Right ventricle myocardium inferior (tissue), 1 donor: ENCODE measurements around the gene YWHAH. TPM values are rescaled to one million over a fixed set of nuclear protein-coding genes. Genes with fewer than 3 reads are reported as not detected.

Experiments used
- ATAC-seq: fragments of 200-7000 bp; cut with Tn5 transposase; one replicate; pipeline ENCODE4 v1.9.1; 2020; ENCODE audit warnings: mild to moderate bottlenecking, moderate library complexity
- DNase-seq: peaks from one replicate; pipeline ENCODE4 v3.0.0; 2021; ENCODE audit errors: missing footprints
- intact Hi-C: fragments of 100-400 bp; cut with DNase I; formaldehyde crosslinking; loops from one replicate; pipeline ENCODE4 v1.11.0; 2022
- long read RNA-seq: library from polyadenylated mRNA; unstranded; transcript quantifications from one replicate; pipeline ENCODE4 v2.0.0, GENCODE V29; 2021
- total RNA-seq: library from RNA; stranded (reverse); fragmentation: NEBNext Ultra II Directional; extraction: Animal tissue kit (Norgen Biotek cat#: 25700); gene quantifications from one replicate; pipeline ENCODE4 v1.2.1, GENCODE V29; 2021
- donor health status: DM: no; HTN: yes; CAD: no; lungs with severe emphysema.

Gene YWHAH
- 85.3 TPM for total RNA-seq
- long read RNA-seq, transcript YWHAH-201 (2 exons, 1,825 nt): major isoform, 73 of 77 reads
- long read RNA-seq, partial matches to known transcripts: 0 of 77 reads
- long read RNA-seq, other reads (novel, unspliced or antisense): 3 of 77 reads

DNA sequence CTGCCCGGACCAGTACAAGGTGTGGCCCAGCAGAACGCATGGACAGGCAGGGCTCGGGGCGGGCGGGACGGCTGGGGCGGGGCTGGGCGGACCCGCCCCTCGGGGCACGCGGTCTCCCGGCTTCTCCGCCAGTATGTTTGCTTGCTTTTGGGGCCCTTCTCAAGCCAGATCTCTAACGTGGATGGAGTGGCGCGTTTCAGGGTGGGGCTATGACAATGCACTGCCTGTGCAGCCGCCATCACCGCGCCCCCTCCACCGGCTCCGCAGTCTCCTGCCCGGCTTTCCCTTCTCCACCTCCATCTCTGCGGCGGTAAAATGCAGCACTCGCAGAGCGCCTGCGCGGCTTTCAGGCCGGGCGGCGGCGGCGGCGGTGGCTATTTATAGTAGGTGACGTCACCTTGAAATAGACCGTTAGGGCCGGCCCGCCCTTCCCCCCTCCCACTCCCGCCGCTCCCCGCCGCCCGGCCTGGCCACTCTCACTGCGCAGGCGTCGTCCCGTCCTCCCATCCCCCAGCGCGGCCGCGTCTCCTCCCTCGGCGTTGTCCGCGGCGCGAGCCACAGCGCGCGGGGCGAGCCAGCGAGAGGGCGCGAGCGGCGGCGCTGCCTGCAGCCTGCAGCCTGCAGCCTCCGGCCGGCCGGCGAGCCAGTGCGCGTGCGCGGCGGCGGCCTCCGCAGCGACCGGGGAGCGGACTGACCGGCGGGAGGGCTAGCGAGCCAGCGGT, at the start of gene YWHAH:
Gene YWHAH (plus strand): TSS at position 558 of the 722 bp plus-strand sequence. CDS start 199 bp downstream, outside the sequence.
- intact Hi-C loops: loop anchor here (5.0 to 10.0 kb wide), 3 partner anchors 49 to 279 kb away; partner anchors contain the start of genes DEPDC5, PISD and PRR14L
- ATAC-seq (peak; percentile 96), DNase-seq (peak; percentile 98)

DNA sequence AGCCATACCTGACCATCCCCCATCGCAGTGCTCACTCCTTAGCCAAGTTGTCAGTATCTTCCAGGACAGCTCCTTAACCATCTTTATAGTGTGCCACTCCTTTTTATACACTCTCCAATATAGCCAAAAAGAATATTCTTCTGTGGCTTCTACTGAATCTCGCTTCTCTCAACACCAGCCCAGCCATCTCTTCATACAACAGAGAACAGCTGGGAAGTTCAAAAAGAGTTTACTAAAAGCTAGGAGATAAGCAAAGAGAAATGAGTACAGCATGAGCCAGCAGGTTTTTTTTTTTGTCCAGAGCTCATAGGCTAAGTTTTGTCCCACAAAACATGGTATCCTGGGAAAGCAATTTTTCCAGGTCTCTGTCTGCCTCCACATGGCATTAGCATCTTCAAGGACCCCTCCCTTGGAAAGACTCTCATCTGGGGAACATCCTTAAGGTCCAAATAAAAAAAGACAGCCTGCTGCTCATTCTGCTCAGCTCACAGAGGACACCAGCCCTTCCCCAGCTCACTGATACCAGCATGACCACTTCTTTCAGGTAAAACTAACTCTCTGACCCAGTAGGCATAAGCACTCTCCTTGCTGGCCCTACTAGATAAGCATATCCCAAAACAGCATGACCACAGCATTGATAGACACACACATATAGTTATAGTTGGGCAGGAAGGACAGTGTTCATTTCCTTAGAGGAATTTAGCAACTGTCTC, 48.8 kb upstream of the YWHAH start:
- DNase-seq (no peak), ATAC-seq (no peak)
- intact Hi-C loops: loop anchor here (10.0 kb wide), 1 partner anchor 49 kb away; the partner anchor contains the start of gene YWHAH

DNA sequence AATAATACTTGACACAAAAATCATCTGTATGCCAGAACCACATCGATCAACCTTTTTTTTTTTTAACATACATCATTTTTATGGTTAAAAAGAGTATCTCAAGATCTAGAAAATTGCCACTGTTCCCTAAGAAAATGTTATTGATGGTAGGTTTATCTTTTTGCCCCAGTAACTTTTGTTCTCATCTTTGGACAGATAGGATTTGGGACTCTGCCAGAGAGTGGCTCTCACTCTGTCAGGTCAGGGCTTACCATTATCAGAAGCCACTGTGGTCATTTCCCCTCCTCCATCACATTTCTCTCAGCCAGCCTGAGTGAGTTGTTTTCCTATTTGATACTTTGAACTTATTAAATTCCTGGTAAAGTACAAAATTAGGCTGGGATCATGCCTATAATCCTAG, 47.9 kb upstream of the YWHAH start:
- intact Hi-C loops: loop anchor here (10.0 kb wide), 1 partner anchor 48 kb away; the partner anchor contains the start of gene YWHAH
- DNase-seq (no peak), ATAC-seq (no peak)

GRCh38 chr22:31897842-31898805, 46.2 kb upstream of the YWHAH start:
- DNase-seq (no peak), ATAC-seq (no peak)
- intact Hi-C loops: loop anchor here (10.0 kb wide), 1 partner anchor 47 kb away; the partner anchor contains the start of gene YWHAH

GRCh38 chr22:31898926-31899325, 45.4 kb upstream of the YWHAH start:
- intact Hi-C loops: loop anchor here (10.0 kb wide), 1 partner anchor 46 kb away; the partner anchor contains the start of gene YWHAH
- DNase-seq: no peak
- ATAC-seq: no peak

DNA sequence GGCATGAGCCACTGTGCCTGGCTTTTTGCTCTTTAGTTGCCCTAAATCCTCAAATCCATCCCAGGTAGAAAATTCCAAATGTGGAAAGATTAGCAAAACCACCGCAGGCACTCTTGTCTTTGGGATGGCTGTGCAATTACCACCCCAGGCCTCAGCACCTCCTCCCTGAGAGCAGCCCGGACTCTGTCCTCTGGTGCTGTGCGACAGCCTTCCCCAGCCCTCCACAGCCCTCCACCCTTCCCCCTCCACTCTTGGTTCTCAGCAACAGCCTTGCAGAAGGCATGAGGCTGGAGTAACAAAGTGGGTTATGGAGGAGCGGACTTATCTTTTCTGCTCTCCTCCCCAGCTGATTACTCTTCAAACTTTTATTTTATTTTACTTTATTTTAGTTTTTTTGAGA, 44.7 kb upstream of the YWHAH start:
- ATAC-seq (no peak), DNase-seq (no peak)
- intact Hi-C loops: loop anchor here (10.0 kb wide), 1 partner anchor 45 kb away; the partner anchor contains the start of gene YWHAH

DNA sequence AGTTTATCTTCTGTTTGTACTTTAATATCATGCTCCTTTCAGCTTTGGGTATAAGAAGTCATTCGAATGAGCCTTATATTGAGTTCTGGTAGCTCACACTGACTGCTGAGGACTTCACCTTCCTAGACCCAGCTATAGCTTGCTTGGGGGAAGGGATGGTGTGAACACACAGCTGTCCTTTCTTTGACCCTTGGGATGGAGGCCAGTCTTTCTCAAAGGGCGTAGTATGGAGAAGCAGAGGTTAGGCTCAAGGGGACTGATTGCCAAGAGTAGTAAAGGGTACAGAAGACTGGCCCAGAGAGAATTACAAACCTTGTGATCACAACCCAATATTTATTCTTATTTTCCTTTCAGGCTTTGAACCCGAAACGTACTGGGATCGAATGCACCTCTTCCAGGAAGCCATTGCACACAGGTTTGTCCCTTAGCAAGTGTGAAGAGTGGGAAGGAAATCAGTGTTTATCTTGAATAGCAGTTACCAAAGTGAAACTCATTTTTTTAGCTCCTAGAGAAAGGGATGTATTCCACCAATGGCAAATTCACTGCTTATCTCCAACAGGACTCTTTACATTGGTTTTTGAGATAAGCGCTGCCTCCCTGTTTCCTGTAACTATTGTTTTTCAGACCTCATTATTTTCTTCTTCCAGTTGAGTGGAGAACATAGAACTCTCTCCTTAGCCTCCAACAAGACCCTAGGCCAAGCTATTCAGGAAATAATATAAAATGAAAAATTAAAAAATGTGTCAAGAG, 42.8 kb upstream of the YWHAH start:
- ATAC-seq: no peak
- no peak for DNase-seq
- intact Hi-C loops: no loop called here

- intact Hi-C loops: no loop called here
- DNase-seq (no peak), ATAC-seq (no peak)
Observed at GRCh38 chr22:31904651-31905050, 39.7 kb upstream of the YWHAH start.

DNA sequence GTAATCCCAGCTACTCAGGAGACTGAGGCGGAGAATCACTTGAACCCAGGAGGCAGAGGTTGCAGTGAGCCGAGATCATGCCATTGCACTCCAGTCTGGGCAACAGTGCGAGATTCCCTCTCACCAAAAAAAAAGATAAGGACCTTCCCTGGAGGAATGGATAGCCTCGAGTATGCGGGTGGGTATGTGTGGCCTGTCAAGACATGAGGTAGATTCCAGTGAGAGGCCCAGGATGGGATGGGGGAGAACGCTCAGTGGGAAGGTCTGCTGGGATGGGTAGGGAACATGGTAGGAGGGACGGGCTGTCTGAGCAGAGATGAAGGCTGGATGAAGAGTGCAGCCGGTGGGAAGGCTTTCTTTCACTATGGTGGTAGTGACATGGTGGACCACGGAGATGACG, 39.0 kb upstream of the YWHAH start:
- intact Hi-C loops: no loop called here
- ATAC-seq (no peak), DNase-seq (no peak)

DNA sequence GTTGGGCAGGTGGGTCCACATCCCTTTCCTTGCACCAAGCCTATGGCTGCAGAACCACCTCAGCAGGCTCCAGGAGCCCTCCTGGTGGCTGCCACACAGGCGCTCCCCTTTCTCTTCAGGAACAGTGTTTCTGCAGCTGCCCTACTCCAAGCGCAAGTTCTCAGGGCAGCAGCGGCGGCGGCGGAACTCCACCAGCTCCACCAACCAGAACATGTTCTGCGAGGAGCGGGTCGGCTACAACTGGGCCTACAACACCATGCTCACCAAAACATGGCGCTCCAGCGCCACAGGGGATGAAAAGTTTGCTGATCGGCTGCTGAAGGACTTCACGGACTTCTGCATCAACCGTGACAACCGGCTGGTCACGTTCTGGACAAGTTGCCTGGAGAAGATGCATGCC, 38.2 kb upstream of the YWHAH start:
- intact Hi-C loops: no loop called here
- DNase-seq (no peak), ATAC-seq (no peak)

DNA sequence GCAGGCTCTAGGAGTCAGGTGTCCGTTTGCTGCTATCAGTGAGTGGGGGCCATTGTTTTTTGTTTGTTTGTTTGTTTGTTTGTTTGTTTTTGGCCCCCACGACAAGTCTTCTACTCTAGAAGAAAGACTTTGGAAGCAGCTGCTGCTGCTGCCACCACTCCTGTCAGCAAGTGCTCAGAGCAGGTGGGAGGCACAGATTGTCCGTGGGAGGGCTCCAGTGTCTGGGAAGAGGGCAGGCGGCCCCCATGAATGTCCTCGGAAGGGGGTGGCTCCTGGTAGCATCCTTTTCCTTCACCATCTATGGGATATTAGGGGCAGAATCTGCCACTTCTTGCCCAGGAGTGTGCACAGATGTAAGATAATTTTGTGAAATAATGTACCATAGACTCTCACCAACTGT, 37.8 kb upstream of the YWHAH start:
- intact Hi-C loops: no loop called here
- ATAC-seq (no peak), DNase-seq (no peak)

GRCh38 chr22:31909977-31910376, 34.4 kb upstream of the YWHAH start:
- ATAC-seq: no peak
- intact Hi-C loops: no loop called here

DNA sequence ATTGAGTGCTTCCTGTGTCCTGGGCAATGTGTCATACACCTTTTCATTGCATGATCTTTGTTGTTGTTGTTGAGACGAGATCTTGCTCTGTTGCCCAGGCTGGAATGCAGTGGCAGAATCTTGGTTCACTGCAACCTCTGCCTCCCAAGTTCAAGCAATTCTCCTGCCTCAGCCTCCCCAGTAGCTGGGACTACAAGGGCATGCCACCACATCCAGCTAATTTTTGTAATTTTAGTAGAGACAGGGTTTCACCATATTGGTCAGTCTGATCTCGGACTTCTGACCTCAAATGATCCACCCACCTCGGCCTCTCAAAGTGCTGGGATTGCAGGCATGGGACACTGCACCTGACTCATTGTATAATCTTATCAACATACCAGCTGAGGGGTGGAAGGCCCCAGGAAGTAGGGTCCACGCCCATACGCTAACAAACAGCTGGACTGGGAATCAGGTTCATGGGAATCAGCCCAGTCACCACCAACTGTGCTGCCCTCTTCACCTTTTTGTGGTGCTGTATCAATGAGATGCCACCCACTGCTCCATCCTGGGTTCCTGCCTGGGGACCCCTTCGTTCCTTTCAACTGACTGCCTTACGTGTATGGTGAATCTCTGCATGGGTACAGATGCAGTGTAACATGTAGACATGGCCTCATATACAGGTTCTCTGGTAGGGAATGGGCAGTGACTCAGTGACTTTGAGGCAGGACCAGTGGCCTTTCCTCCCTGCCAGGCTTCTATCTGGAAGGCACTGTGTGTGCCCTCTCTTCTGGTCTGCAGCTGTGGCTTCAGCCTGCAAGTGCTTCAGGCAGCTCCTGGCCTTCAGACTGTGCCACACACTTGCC, 32.5 kb upstream of the YWHAH start:
- DNase-seq: no peak

More at GRCh38 chr22:31909977-31910376, 34.4 kb upstream of the YWHAH start:
- no peak for DNase-seq

GRCh38 chr22:31912407-31912743, 32.0 kb upstream of the YWHAH start:
- no peak for ATAC-seq
- intact Hi-C loops: no loop called here

More for the DNA sequence above, 32.5 kb upstream of the YWHAH start:
- intact Hi-C loops: no loop called here
- no peak for ATAC-seq

GRCh38 chr22:31915586-31915985, 28.7 kb upstream of the YWHAH start:
- intact Hi-C loops: no loop called here
- ATAC-seq (no peak), DNase-seq (no peak)

More at GRCh38 chr22:31912407-31912743, 32.0 kb upstream of the YWHAH start:
- no peak for DNase-seq

- ATAC-seq (peak; percentile 64), DNase-seq (no peak)
- intact Hi-C loops: no loop called here
Observed at GRCh38 chr22:31917227-31917921, 27.0 kb upstream of the YWHAH start.
